Measurements from ENCODE around the gene DENND6B.

The DENND6B gene

GRCh38 chr22:50289942-50290630, 36.7 kb downstream of the DENND6B start:
- in situ Hi-C loops (cut with MboI; ENCODE audit: low sequenced_read_pairs), result no loop called here

DNA sequence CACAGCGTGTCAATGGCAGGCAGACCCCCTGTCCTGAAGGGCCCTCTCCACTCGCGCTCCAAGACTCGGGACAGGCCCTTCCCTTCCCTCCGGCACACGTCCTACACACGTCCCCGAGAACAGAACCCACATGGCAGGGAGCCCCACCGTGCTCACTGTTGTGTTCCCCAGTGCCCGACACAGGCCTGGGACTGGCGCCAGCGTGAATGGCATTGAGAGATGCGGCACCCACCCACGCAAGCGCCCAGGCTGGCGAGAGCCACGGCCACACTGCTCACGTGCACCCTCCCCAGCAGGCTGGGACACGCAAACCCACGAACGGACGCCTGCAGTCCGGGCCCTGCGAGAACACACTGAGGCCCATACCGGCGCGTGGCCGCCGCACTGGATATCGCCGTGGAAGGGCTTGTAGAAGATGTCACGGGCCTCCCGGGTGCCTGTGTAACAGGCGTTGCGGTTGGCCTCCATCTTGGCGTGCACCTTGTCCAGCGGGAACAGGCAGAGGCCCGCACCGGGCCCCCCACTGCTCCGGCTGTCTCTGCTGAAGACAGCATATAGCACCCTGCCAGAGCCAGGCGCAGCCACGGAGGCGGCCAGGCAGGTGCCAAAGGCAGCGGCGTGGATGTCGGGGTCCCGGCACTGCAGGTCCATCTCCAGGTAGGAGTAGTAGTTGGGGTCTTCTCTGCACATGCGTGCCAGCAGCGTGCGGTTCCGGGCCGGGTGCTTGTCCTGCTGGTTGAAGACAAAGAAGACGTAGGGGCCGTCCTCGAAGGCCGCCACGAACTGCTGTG, 37.5 kb downstream of the DENND6B start:
- in situ Hi-C loops (cut with MboI; ENCODE audit: low sequenced_read_pairs), result no loop called here

- in situ Hi-C loops (cut with MboI; ENCODE audit: low sequenced_read_pairs), result no loop called here
Observed at GRCh38 chr22:50287731-50288130, 39.1 kb downstream of the DENND6B start.

DNA sequence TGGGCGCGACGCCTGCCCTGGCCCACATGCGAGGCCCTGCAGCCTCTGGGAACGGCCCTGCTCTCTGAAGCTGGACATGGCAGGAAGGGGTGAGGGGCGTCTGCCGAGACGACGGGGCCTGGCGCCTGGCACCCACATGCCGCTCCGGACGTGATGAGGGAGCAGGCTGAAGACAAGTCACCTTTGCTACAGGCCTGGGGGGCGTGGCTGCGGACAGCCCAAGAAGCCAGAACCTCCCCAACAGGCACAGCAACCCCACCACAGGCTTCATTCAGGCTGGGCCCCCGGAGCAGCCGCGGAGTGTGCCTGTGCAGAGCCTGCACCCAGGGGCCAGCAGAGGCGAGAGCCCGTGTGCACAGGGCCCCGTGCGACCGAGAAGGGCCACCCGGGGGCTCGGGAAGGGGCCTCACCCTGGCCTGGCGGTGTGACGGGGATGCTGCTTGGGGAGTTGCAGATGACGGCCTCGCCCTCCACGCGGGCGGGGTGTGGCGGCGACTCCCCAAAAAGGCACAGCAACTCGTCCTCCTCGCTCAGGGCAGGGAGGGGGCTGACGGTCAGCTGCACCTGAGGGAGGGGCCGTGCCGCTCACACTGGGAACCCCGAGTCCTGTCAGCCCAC, 40.0 kb downstream of the DENND6B start:
- in situ Hi-C loops (cut with MboI; ENCODE audit: low sequenced_read_pairs), result no loop called here

DNA sequence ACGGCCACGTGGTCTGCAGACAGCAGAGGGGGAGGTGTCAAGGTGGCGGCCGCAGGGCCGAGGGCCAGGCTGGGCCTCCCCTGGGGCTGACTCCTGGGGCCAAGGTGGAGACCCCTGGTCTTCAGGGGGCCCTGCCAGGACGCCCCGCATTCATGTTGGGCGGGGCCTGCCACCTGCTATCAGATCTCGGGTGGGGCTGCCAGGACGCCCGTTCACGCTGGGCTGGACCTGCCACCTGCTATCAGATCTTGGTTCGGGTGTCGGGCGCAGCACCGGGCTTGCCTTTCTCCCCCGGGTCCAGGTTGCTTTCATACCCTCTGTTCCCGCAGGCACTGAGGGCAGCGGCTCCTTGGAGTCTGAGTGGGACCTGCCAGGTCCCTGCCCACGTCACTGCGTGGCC, 40.5 kb downstream of the DENND6B start:
- in situ Hi-C loops (cut with MboI; ENCODE audit: low sequenced_read_pairs), result no loop called here

DNA sequence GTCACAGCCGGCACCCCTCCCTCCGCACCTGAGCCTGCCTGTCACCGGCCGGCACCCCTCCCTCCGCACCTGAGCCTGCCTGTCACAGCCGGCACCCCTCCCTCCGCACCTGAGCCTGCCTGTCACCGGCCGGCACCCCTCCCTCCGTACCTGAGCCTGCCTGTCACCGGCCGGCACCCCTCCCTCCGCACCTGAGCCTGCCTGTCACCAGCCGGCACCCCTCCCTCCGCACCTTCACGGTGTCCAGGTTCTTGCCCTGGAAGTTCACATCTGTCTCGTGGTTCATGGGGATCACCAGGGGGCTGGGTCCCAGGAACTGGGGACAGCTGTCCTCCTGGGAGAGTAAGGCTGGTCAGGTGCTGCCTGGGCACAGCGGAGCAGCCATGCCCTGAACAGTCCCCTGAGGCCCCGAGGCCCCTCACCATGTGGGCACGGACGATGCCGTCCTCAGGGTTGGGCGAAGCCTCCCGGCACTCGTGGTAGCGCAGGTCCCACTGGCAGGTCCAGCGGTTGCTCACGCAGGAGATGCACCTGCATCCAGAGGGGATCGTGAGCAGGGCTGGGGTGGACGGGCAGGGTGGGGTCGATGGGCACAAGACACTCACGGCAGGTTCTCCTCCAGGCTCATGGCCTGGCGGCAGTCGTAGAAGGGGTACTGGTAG, 41.1 kb downstream of the DENND6B start:
- in situ Hi-C loops (cut with MboI; ENCODE audit: low sequenced_read_pairs), result no loop called here

DNA sequence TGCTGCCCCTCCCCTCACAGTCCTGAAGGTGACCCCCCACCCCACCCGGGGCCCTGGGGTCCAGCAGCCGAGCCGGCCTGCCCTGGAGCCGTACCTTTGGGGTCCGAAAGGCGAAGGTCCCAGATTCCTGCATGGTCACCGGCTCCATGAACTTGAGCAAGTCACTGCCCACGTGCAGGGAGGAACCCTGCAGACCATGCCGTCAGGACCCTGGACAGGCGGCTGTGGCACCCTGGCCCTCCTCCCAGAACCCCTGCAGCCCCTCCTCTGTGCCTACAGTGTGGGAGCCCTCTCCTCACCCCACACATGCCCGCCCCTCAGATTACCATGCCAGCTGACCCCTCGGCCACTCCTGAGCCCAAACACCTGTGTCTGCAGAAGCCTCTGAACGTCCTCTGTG, 42.3 kb downstream of the DENND6B start:
- in situ Hi-C loops (cut with MboI; ENCODE audit: low sequenced_read_pairs), result no loop called here

GRCh38 chr22:50283821-50284220, 43.0 kb downstream of the DENND6B start:
- in situ Hi-C loops (cut with MboI; ENCODE audit: low sequenced_read_pairs), result no loop called here

- in situ Hi-C loops (cut with MboI; ENCODE audit: low sequenced_read_pairs), result no loop called here
Observed at GRCh38 chr22:50282361-50283155, 44.3 kb downstream of the DENND6B start.

- in situ Hi-C loops (cut with MboI; ENCODE audit: low sequenced_read_pairs), result no loop called here
Observed at GRCh38 chr22:50281957-50282356, 44.9 kb downstream of the DENND6B start.

DNA sequence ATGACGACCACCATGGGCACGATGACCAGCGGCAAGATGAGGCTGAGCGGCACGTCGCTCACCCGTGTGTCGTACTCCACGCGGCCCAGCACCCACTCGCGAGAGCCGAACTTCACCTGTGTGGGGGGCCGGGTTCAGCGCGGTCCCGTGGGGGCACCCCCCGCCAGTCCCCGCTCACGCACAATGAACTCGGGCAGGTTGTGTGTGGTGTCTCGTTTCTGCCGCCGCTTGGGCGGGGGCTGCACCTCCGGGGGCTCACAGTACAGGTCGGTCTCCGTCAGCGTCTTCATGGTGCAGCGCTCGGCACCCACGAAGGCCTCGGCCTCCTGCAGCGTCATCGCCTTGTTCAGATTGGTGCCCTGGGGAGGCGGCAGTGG, 45.4 kb downstream of the DENND6B start:
- in situ Hi-C loops (cut with MboI; ENCODE audit: low sequenced_read_pairs), result no loop called here

- in situ Hi-C loops (cut with MboI; ENCODE audit: low sequenced_read_pairs), result no loop called here
Observed at GRCh38 chr22:50280708-50281383, 46.0 kb downstream of the DENND6B start.

- in situ Hi-C loops (cut with MboI; ENCODE audit: low sequenced_read_pairs), result no loop called here
Observed at GRCh38 chr22:50280022-50280707, 46.6 kb downstream of the DENND6B start.

- in situ Hi-C loops (cut with MboI; ENCODE audit: low sequenced_read_pairs), result loop anchor here (5.0 kb wide), 1 partner anchor 48 kb away; the partner anchor contains the start of gene DENND6B
Observed at GRCh38 chr22:50278956-50279619, 47.7 kb downstream of the DENND6B start.

DNA sequence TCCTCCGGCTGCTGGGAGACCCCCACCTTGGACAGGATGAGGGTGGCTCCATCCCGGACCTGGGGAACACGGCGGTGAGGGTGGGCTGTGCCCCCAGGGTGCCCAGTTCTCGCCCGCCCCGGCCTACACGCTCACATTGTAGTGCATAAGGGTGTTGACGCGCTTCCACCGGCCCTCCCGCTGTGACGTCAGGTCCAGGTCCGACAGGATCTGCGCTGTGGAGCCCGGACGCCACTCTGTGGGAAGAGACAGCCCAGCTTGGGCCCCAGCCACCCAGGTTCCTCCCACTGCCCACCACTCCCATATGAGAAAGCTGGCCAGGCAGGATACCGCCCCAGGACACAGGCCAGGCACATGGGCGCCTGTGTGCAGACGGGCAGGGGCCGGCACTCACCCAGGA, 48.4 kb downstream of the DENND6B start:
- in situ Hi-C loops (cut with MboI; ENCODE audit: low sequenced_read_pairs), result loop anchor here (5.0 kb wide), 1 partner anchor 49 kb away; the partner anchor contains the start of gene DENND6B

- in situ Hi-C loops (cut with MboI; ENCODE audit: low sequenced_read_pairs), result loop anchor here (5.0 kb wide), 1 partner anchor 50 kb away; the partner anchor contains the start of gene DENND6B
Observed at GRCh38 chr22:50277761-50278160, 49.1 kb downstream of the DENND6B start.

DNA sequence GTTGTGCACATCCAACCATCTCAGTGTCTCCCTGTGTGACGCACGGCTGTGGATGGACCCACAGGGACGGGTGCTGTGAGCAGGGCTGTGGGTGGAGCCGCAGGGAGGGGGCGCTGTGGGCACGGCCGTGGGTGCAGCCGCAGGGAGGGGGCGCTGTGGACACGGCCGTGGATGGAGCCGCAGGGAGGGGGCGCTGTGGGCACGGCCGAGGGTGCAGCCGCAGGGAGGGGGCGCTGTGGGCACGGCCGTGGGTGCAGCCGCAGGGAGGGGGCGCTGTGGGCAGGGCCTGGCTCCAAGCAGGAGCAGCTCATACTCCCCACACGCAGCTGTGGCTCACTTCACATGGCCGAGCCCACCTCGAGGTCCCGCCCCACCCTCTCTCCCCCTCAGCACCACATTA, 50.7 kb downstream of the DENND6B start:
- in situ Hi-C loops (cut with MboI; ENCODE audit: low sequenced_read_pairs), result loop anchor here (5.0 kb wide), 1 partner anchor 51 kb away; the partner anchor contains the start of gene DENND6B

DNA sequence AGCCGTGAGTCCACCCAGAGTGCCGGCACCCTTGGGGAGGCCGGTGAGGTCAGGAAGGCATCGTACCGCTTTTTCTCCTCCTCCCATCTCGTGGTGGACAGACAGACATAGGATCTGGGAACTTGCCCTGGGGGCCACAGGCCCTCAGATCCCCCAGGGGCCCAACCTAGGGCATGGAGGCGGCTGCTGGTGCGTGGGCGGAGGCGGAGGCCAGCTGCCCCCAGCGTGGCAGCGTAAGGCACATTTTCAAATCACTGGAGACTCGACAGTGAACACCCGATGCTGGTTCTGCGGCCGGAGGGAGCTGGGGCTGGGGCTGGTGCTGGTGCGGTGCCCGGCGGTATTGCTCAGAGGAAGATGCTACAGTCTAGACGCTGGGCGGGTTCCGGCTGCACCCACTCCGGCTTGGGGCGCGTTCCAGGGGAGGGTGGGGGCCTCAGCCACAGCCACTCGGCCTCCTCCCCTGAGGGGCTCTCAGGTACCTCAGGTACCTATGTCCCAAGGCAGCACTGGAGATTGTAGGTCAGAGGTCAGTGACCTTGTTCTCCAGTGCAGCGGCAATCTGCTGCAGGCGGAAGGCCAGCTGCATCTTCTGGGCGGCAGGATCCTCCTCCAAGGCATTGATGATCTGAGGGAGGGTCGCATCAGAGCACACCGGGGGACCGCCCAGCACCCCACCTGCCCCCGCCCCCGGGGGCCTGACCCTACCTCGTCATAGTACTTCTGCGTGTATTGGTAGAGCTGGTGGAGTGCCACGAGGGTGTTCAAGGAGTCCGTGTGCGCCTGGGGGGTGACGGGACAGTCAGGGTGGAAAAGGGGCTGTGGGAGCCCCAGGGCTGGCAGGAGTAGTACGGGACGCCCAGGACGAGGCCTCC, 51.4 kb downstream of the DENND6B start:
- in situ Hi-C loops (cut with MboI; ENCODE audit: low sequenced_read_pairs), result loop anchor here (5.0 kb wide), 1 partner anchor 52 kb away; the partner anchor contains the start of gene DENND6B

All from HL-60/S4 (cell line).